ENCODE results near the gene CAV2. TPM values are rescaled to one million over a fixed set of nuclear protein-coding genes. Genes with fewer than 3 reads are reported as not detected.

The CAV2 gene
- total RNA-seq, 4 donors from 2014 or later, result 11.8 to 13.9 (median 12.6) TPM

DNA sequence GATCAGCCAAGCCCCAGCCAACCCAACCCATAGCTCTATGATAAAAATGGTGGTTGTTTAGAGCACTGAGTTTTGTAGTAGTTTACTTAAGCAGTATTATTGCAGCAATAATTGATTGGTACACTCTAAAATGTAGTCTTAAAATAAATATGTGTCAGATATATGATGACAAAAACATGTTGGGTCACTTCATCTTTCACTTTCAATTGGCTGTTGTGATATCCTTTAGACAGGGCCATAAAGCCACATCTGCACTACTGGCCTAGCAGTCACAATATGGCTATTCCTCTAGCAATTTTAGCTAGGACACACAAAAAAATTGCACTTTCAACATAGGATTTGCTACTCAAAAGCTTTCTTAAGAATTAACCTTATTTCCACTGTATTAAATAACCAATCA is 19.4 kb downstream of the CAV2 start:
- Histone ChIP-seq H3K9me3 (no peaks in the 10 kb centered on the region), H3K27me3 (no peaks in the 10 kb centered on the region), H3K4me1 (no peaks in the 10 kb centered on the region), H3K36me3 (no peaks in the 10 kb centered on the region), H3K27ac (no peak overlapping the region), H3K4me3 (no peak overlapping the region)
- no peak for DNase-seq
- TF ChIP-seq POLR2A (IDR thresholded peaks at IDR 0.05) (no peak), CTCF (IDR thresholded peaks at IDR 0.05) (no peak)

DNA sequence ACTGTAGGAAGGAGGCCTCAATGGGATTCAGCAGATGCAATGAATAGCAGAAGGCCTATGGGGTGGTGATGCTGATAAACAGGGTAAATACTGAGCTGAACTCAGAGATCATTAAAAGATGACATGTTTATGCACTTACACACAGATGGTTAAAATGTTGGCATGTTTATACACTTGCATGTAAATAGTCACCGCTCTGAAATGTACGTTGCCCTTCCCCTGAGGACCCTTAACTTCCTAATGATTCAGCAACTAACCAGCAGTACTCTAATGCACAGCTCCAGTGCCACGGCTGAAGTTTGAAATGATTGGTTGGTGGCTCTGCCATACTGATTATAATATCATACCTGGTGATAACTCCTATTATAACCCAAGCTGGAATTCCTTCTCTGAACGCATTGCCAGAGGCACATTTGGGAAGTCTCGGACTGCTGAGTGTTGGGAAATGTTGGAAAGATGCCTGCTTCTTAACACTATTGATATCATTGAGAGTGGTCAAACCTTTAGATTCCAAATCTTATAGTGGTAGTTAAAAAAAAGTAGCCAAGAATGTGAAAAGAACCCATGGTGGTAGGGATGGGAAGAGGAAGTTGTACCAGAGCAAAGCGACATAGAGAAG is 21.6 kb downstream of the CAV2 start:
- H3K4me1 ChIP-seq, result peaks cover 0 to 14% (median 3%) of the 10 kb centered on the region in 4 donors
- no peaks in the 10 kb centered on the region for H3K27me3 ChIP-seq
- H3K27ac ChIP-seq, result no peak overlapping the region
- no peak overlapping the region for H3K4me3 ChIP-seq
- no peak for DNase-seq
- H3K36me3 ChIP-seq, result no peaks in the 10 kb centered on the region
- no peaks in the 10 kb centered on the region for H3K9me3 ChIP-seq
- TF ChIP-seq POLR2A (IDR thresholded peaks at IDR 0.05), result no peak
- TF ChIP-seq CTCF (IDR thresholded peaks at IDR 0.05), result no peak

DNA sequence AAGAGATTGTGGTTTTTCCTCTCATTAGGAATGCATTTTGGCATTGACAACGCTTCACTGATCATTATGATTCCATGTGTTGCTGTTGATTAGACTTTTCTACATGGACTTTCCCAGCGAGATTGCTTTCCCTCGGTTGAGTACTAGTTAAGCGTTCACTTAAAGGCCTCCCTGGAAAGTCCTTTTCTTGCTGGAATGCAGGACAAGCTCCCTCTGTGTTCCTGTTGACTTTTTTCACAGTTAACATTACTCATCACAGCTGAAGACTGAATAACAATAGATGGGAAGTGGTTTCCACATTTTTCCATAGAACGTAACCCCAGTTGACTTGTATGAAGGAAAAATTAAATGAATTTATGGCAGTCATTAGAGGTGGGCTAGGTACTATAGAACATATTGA is 22.7 kb downstream of the CAV2 start:
- DNase-seq, result no peak
- no peak for TF ChIP-seq CTCF (IDR thresholded peaks at IDR 0.05)
- no peak for TF ChIP-seq POLR2A (IDR thresholded peaks at IDR 0.05)
- H3K9me3 ChIP-seq, result no peaks in the 10 kb centered on the region
- H3K36me3 ChIP-seq, result no peaks in the 10 kb centered on the region
- no peak overlapping the region for H3K27ac ChIP-seq
- peaks cover 2 to 19% (median 5%) of the 10 kb centered on the region in 4 donors for H3K4me1 ChIP-seq
- no peaks in the 10 kb centered on the region for H3K27me3 ChIP-seq
- no peak overlapping the region for H3K4me3 ChIP-seq

- TF ChIP-seq CTCF (IDR thresholded peaks at IDR 0.05) (no peak), POLR2A (IDR thresholded peaks at IDR 0.05) (no peak)
- no peaks in the 10 kb centered on the region for H3K9me3 ChIP-seq
- H3K27ac ChIP-seq, result peak overlapping the region in 3 of 4 donors; percentile 55 to 86 (median 83)
- H3K27me3 ChIP-seq, result no peaks in the 10 kb centered on the region
- no peaks in the 10 kb centered on the region for H3K36me3 ChIP-seq
- no peak for DNase-seq
- H3K4me1 ChIP-seq, result peaks cover 2 to 22% (median 5%) of the 10 kb centered on the region in 4 donors
- peak overlapping the region; percentile 43 to 79 (median 66) for H3K4me3 ChIP-seq
Measured at GRCh38 chr7:116524221-116524608, 24.7 kb downstream of the CAV2 start.

- no peaks in the 10 kb centered on the region for H3K36me3 ChIP-seq
- DNase-seq, result peak; percentile 55 to 79 (median 70)
- H3K27me3 ChIP-seq, result no peaks in the 10 kb centered on the region
- TF ChIP-seq POLR2A (IDR thresholded peaks at IDR 0.05) (peak in 1 of 2 donors; percentile 5), CTCF (IDR thresholded peaks at IDR 0.05) (peak in 2 of 6 experiments; percentile 5 to 14)
- H3K4me1 ChIP-seq, result peaks cover 2 to 22% (median 5%) of the 10 kb centered on the region in 4 donors
- peak within 1 kb of the TSS; percentile 55 to 86 (median 78) for H3K27ac ChIP-seq
- H3K4me3 ChIP-seq, result peak within 1 kb of the TSS; percentile 43 to 79 (median 66)
- no peaks in the 10 kb centered on the region for H3K9me3 ChIP-seq
Measured at GRCh38 chr7:116524609-116525297, 25.2 kb downstream of the CAV2 start, which contains the start of gene CAV1. CAV1 (plus strand) TSS chr7:116525036; CDS start chr7:116525063, 27 bp downstream.
